B cell (primary cell): ENCODE results near the gene HCN1. TPM values are rescaled to one million over a fixed set of nuclear protein-coding genes. Genes with fewer than 3 reads are reported as not detected.

Experiments
- ATAC-seq: fragments of 200-7000 bp; cut with Tn5 transposase; one replicate; pipeline ENCODE4 v1.10.0; 2021; ENCODE audit warnings: low read depth, mild to moderate bottlenecking, moderate number of reproducible peaks, moderate library complexity
- CTCF ChIA-PET: fragments of 350-600 bp; sonication (Branson Sonifier 250); formaldehyde crosslinking; loops from one replicate; lab custom pipeline; 2021; ENCODE audit warnings: antibody characterized with exemption, inconsistent platforms; lab: Charles Lee
- POLR2A ChIA-PET: fragments of 350-600 bp; sonication (Branson Sonifier 250); formaldehyde crosslinking; loops from one replicate; lab custom pipeline; 2021; ENCODE audit warnings: antibody characterized with exemption; lab: Charles Lee
- DNase-seq: peaks from one replicate; pipeline ENCODE4 v3.0.0; 2013
- H2AFZ ChIP-seq: 2 replicates; pipeline ENCODE4 v1.6.1; 2012; ENCODE audit warnings: mild to moderate bottlenecking, low read depth, low read length; ENCODE audit not compliant: insufficient read depth, poor library complexity, severe bottlenecking
- H3K27ac ChIP-seq, 2 donors: 1 replicate in 1 of 2; 2 replicates in 1 of 2; pipeline ENCODE4 v1.5.1; 2012 to 2013; ENCODE audit warnings: low read length in 2 of 2, mild to moderate bottlenecking in 2 of 2, moderate library complexity in 1 of 2
- H3K27me3 ChIP-seq, 4 experiments: fragments of 200-600 bp in 1 of 4; sonication (generic) in 1 of 4; replicated peaks in 1 of 4; 1 replicate in 2 of 4; 2 replicates in 2 of 4; pipeline versions ENCODE4 v1.6.1 to v1.7.0; 2013 to 2016; ENCODE audit warnings: low read length in 3 of 4, mild to moderate bottlenecking in 2 of 4, mixed read lengths in 1 of 4, moderate library complexity in 1 of 4; ENCODE audit not compliant: insufficient read depth in 4 of 4, control insufficient read depth in 3 of 4; ENCODE audit errors: control extremely low read depth in 1 of 4
- H3K36me3 ChIP-seq, 2 experiments: replicated peaks in 1 of 2; 1 replicate in 1 of 2; 2 replicates in 1 of 2; pipeline versions ENCODE4 v1.6.1 to v1.7.1; 2013; ENCODE audit warnings: low read length in 1 of 2; ENCODE audit not compliant: insufficient read depth in 2 of 2, control insufficient read depth in 1 of 2; ENCODE audit errors: control extremely low read depth in 1 of 2, extremely low read depth in 1 of 2
- H3K4me1 ChIP-seq, 2 donors: fragments of 200-600 bp in 1 of 2; sonication (generic) in 1 of 2; 1 replicate in 1 of 2; 2 replicates in 1 of 2; pipeline versions ENCODE4 v1.5.1 to v1.6.1; 2013 to 2017; ENCODE audit warnings: low read length in 2 of 2; ENCODE audit not compliant: control insufficient read depth in 2 of 2, insufficient read depth in 2 of 2
- H3K4me2 ChIP-seq: replicated peaks from 2 replicates; pipeline ENCODE3; 2012; ENCODE audit warnings: mild to moderate bottlenecking, low read depth, low read length; ENCODE audit not compliant: poor library complexity, severe bottlenecking
- H3K4me3 ChIP-seq, 5 experiments: fragments of 200-600 bp in 1 of 5; sonication (generic) in 1 of 5; 1 replicate in 3 of 5; 2 replicates in 2 of 5; pipeline versions ENCODE4 v1.5.1 to v1.7.0; 2011 to 2016; ENCODE audit warnings: low read length in 4 of 5, mild to moderate bottlenecking in 4 of 5, low read depth in 2 of 5, control low read depth in 1 of 5, moderate library complexity in 1 of 5; ENCODE audit not compliant: insufficient read depth in 1 of 5; ENCODE audit errors: control extremely low read depth in 1 of 5, extremely low read depth in 1 of 5
- H3K79me2 ChIP-seq: fragments of 200-600 bp; sonication (generic); one replicate; pipeline ENCODE4 v1.6.0; 2016; ENCODE audit warnings: low read length; ENCODE audit not compliant: control insufficient read depth, insufficient read depth
- H3K9ac ChIP-seq: fragments of 200-600 bp; sonication (generic); 2 replicates; pipeline ENCODE4 v1.6.1; 2017; ENCODE audit warnings: mild to moderate bottlenecking, low read length, moderate library complexity
- H3K9me3 ChIP-seq, 3 donors: one replicate each; pipeline versions ENCODE4 v1.6.1 to v1.7.1; 2013; ENCODE audit warnings: low read length in 2 of 3; ENCODE audit not compliant: control insufficient read depth in 2 of 3, insufficient read depth in 1 of 3; ENCODE audit errors: control extremely low read depth in 1 of 3
- H4K20me1 ChIP-seq: 2 replicates; pipeline ENCODE4 v1.6.0; 2012; ENCODE audit warnings: mild to moderate bottlenecking, low read length; ENCODE audit not compliant: insufficient read depth, control insufficient read depth, poor library complexity, severe bottlenecking
- H3K27ac Mint-ChIP-seq: one replicate; pipeline ENCODE4 v1.8.0; 2021; ENCODE audit warnings: mixed read lengths
- H3K27me3 Mint-ChIP-seq: one replicate; pipeline ENCODE4 v1.8.0; 2021; ENCODE audit warnings: mixed read lengths
- H3K4me1 Mint-ChIP-seq: one replicate; pipeline ENCODE4 v1.8.0; 2021; ENCODE audit warnings: mixed read lengths
- H3K4me3 Mint-ChIP-seq: one replicate; pipeline ENCODE4 v1.8.0; 2021; ENCODE audit warnings: mixed read lengths
- H3K9me3 Mint-ChIP-seq: one replicate; pipeline ENCODE4 v1.8.0; 2022; ENCODE audit warnings: mixed read lengths; ENCODE audit not compliant: insufficient read depth
- EZH2 ChIP-seq: IDR thresholded peaks from 2 replicates; pipeline ENCODE4 v1.6.1; 2012; ENCODE audit warnings: borderline replicate concordance, low read depth, mild to moderate bottlenecking, moderate library complexity, low read length; ENCODE audit not compliant: insufficient read depth, poor library complexity, severe bottlenecking
- WGBS: methylation state at CpG from one replicate; pipeline ENCODE4 v1.1.5; 2013; ENCODE audit warnings: missing lambda C conversion rate; ENCODE audit not compliant: insufficient coverage; 5-methylcytosine and 5-hydroxymethylcytosine counted together
- intact Hi-C: fragments of 100-400 bp; cut with micrococcal nuclease; formaldehyde crosslinking; loops from one replicate; pipeline ENCODE4 v1.10.0; 2022
- polyA plus RNA-seq: library from polyadenylated mRNA; depleted of rRNA; stranded (reverse); fragments of >200 nt; gene quantifications from 2 replicates; pipeline ENCODE4 v1.2.3, GENCODE V29; 2012
- total RNA-seq, 2 donors: library from RNA; stranded (reverse); fragments of 120-200 nt in 1 of 2; gene quantifications; 1 replicate in 1 of 2; 2 replicates in 1 of 2; pipeline versions ENCODE4 v1.2.3 to v1.2.4, GENCODE V29; 2013 to 2022
- TF ChIP-seq, protein P1 (sequence below): fragments of 200-600 bp; IDR thresholded peaks from one replicate; pipeline ENCODE4 v1.8.0; 2022; ENCODE audit warnings: antibody characterized with exemption, mild to moderate bottlenecking

HCN1 gene
- total and polyA plus RNA-seq, 2 donors (not counting 1 experiment from before 2014, with no cell fraction given) = not detected

DNA sequence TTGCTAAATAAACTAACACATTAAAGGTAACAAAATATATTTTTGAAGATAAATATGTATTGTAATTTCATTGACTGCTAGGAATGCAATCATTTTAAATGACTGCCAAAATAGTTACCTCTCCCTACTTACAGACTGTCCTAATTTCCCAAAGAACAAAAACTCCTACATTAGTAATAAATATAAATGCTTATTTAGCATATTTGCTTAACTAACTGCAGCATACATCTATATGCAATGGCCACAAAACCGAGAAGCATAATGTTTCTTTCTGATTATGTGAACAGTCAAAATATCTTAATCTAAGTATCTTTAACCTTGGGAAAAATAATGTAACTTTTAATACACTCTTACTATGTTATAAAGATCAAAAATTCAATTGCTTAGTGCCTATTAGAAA, 431.7 kb downstream of the HCN1 start:
- Histone ChIP-seq H3K27me3 (no peaks in the 10 kb centered on the region), H3K27ac (no peak overlapping the region), H3K36me3 (no peaks in the 10 kb centered on the region), H3K4me3 (no peak overlapping the region), H3K4me1 (no peaks in the 10 kb centered on the region), H3K9ac (no peak overlapping the region), H4K20me1 (no peaks in the 10 kb centered on the region), H3K9me3 (peaks cover 0 to 8% (median 0%) of the 10 kb centered on the region in 3 donors), H2AFZ (no peak overlapping the region), H3K4me2 (no peak overlapping the region), H3K79me2 (no peaks in the 10 kb centered on the region)
- ATAC-seq (no peak), DNase-seq (no peak)
- peaks cover 3% of the 10 kb centered on the region for H3K9me3 Mint-ChIP-seq
- intact Hi-C loops = no loop called here
- no peaks in the 10 kb centered on the region for H3K4me1 Mint-ChIP-seq
- POLR2A ChIA-PET = no interaction called here
- no peak overlapping the region for H3K27ac Mint-ChIP-seq
- no peak overlapping the region for H3K4me3 Mint-ChIP-seq
- TF ChIP-seq, protein P1, sequence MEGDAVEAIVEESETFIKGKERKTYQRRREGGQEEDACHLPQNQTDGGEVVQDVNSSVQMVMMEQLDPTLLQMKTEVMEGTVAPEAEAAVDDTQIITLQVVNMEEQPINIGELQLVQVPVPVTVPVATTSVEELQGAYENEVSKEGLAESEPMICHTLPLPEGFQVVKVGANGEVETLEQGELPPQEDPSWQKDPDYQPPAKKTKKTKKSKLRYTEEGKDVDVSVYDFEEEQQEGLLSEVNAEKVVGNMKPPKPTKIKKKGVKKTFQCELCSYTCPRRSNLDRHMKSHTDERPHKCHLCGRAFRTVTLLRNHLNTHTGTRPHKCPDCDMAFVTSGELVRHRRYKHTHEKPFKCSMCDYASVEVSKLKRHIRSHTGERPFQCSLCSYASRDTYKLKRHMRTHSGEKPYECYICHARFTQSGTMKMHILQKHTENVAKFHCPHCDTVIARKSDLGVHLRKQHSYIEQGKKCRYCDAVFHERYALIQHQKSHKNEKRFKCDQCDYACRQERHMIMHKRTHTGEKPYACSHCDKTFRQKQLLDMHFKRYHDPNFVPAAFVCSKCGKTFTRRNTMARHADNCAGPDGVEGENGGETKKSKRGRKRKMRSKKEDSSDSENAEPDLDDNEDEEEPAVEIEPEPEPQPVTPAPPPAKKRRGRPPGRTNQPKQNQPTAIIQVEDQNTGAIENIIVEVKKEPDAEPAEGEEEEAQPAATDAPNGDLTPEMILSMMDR = no peak
- TF ChIP-seq EZH2 = no peak
- WGBS = no CpG with 5 or more reads among the region's 1 CpG
- no peaks in the 10 kb centered on the region for H3K27me3 Mint-ChIP-seq
- CTCF ChIA-PET = no interaction called here

DNA sequence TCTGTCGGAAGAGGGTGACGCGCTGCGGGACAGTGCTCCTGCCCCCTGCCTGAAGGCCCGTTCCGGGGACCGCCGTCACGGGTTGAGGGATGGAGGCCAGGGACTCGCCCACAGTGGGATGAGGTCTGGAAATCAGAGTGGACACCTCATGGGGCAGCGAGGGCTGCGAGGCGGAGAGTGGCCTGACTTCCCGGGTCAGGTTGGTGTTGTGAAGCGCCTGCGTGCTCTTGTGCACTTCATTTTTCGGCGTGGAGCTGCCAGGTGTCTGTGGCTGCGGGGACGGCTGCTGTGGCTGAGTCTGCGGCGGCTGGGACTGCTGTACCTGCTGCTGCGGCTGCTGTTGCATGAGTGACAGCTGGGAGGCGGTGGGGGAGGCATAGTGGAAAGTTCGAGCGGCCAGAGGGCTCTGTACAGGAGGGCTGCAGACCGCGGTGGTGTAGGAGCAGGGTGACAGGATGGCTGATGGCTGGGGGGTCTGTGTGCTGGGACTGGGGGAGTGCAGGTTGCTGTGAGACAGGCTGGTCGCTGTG, 434.1 kb downstream of the HCN1 start:
- Histone ChIP-seq H3K9me3 (peaks cover 0 to 8% (median 0%) of the 10 kb centered on the region in 3 donors), H4K20me1 (no peaks in the 10 kb centered on the region), H2AFZ (no peak overlapping the region), H3K79me2 (no peaks in the 10 kb centered on the region), H3K27me3 (no peaks in the 10 kb centered on the region), H3K36me3 (no peaks in the 10 kb centered on the region), H3K4me3 (no peak overlapping the region), H3K9ac (no peak overlapping the region), H3K4me2 (no peak overlapping the region), H3K27ac (no peak overlapping the region), H3K4me1 (no peaks in the 10 kb centered on the region)
- no peak for ATAC-seq
- no peak overlapping the region for H3K4me3 Mint-ChIP-seq
- no peaks in the 10 kb centered on the region for H3K4me1 Mint-ChIP-seq
- peaks cover 3% of the 10 kb centered on the region for H3K9me3 Mint-ChIP-seq
- no peak for TF ChIP-seq EZH2
- TF ChIP-seq, protein P1 = no peak
- ChIA-PET CTCF (no interaction called here), POLR2A (no interaction called here)
- no peak overlapping the region for H3K27ac Mint-ChIP-seq
- intact Hi-C loops = no loop called here
- H3K27me3 Mint-ChIP-seq = no peaks in the 10 kb centered on the region
- no peak for DNase-seq
- WGBS = 94% methylated on average over 29 of the region's 29 CpGs
